ENCODE results near the gene SUN2.

GRCh38 chr22:38684895-38685294 lies 70.9 kb downstream of the SUN2 start:
- TF ChIP-seq CTCF (conservative IDR thresholded peaks at IDR 0.05; ENCODE audit: low read depth, low read length) (no peak), EZH2 (IDR thresholded peaks at IDR 0.05; ENCODE audit: low read length, unreplicated experiment) (no peak)

Measured in PC-3 (cell line).